Activated gamma-delta T cell treated with Interleukin-2 at 50 U/mL for 16 hours (primary cell): ENCODE data around the gene CDC42BPG.
A peak's percentile ranks its signal among the peaks of the same experiment; 100 is the strongest.

ENCODE experiments used
- DNase-seq: peaks from one replicate; pipeline ENCODE4 v3.0.0-alpha.2; 2020

CDC42BPG gene

GRCh38 chr11:64786308-64786707 lies 58.1 kb downstream of the CDC42BPG start:
- DNase-seq: no peak

- DNase-seq: no peak
Measured at GRCh38 chr11:64784813-64785581, 59.5 kb downstream of the CDC42BPG start.

DNA sequence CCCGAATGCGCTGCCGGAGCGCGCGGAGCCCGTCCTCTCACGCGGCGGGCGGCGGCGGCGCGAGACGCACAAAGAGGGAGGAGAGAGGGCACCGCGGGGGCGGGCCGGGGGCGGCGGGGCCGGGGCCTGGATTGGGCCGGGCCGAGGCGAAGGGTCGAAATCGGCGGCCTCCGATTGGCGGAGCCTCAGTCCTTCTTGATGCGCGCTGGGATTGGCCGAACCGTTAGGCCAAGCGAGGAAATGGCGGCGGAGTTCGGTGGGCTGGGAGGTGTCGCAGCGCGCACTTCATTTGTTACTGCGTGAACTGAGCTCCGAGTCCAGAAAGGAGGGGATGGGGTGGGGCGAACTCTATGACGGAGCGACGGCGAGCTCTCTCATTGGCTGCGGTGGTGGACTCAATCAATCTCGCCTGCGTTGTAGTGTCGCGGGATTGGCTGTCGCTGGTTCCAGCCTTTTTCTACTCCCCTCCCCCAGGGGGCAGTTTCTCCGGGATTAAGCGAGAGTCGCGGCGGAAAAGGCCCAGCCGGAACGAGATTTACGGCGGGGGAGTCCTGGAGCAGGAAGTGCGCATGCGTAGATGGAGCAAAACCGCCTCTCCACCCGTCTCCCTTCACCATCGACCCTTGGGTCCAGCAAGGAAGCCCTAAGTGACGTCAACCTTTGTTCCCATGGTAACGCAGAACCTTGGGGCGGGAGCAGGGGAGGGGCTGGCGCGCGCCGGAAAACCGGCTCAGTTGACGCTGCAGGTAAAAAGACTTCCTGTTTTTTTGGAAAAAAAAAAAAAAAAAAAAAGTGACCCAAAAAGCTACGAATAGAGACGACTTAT lies 65.8 kb downstream of the CDC42BPG start, which contains the start of gene SF1:
Gene SF1, minus strand, starts transcription at position 70 of the 826 bp plus-strand sequence. CDS start 150 bp downstream, outside the sequence.
- peak; percentile 99 for DNase-seq

GRCh38 chr11:64778223-64778472 lies 66.3 kb downstream of the CDC42BPG start:
- no peak for DNase-seq

- peak; percentile 81 for DNase-seq
Measured at GRCh38 chr11:64777449-64778222, 66.8 kb downstream of the CDC42BPG start.

DNA sequence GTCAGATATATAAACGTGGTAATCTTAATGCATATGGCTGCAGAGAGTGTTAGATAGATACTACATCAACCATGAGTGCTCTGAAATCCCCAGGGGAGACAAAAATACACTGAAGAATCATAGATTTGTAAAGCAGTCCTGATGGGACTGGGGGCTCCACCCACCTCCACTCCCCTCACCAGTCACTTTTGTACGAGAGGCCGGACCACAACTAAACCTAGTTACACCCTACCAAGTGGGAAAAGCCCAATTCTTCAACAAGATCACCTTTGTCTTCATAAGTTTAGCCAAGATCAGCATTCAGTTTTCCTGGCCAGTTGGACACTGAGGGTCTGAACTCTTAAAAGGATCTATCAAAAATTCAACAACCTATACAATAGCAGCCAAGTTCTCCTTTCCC lies 67.6 kb downstream of the CDC42BPG start:
- no peak for DNase-seq

DNA sequence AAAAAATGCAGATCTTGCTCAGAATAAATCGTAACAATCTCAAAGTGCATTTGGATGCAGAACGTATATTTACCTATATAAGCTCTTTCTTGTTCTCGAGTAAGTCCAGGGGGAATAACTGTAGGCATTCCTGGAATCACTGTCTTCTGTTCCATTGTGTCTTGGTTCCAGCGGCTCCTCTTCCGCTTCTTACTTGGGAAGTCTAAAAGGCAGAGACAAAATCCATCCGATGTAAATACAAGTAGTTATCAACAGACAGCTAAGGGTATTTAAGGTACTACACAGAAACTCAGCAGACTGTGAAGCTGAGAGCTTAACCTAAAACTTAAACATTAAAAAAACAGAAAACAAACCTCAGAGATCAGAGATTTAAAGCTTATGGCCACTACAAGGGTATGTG lies 68.0 kb downstream of the CDC42BPG start:
- DNase-seq: no peak

DNA sequence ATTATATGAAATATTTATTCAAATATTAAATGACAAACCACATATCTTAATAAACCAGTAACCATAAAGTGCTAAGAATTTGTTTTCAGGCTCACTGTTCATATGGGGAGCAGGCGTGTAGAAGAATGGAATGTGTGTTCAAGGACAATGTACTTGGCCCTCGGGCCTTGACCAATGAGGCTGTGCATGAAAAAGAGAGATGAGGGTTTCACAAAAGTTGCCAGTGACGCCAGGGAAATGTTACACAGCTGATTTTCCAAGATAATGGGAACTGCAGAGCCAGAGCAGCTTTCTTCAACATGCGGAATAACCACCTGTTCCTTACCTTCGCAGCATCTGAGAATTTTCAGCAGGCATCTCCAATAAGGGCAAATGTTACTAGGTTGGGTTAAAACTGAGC lies 70.3 kb downstream of the CDC42BPG start:
- DNase-seq: no peak
